AG04450 (cell line): ENCODE data around the gene ERRFI1. TPM values are rescaled to one million over a fixed set of nuclear protein-coding genes. Genes with fewer than 3 reads are reported as not detected.

ENCODE experiments used
- CTCF ChIA-PET: fragments of 300-600, 350-600 bp; formaldehyde crosslinking; extraction: SDS; loops from one replicate; lab custom pipeline; 2022; ENCODE audit warnings: antibody characterized with exemption, inconsistent platforms; lab: Charles Lee
- POLR2A ChIA-PET: fragments of 350-600 bp; formaldehyde crosslinking; extraction: SDS; loops from one replicate; lab custom pipeline; 2021; ENCODE audit warnings: antibody characterized with exemption, inconsistent platforms; lab: Yijun Ruan, JAX
- DNase-seq: peaks from one replicate; pipeline ENCODE4 v3.0.0-alpha.2; 2011; ENCODE audit warnings: low read depth, low spot score
- H3K27ac ChIP-seq: one replicate; pipeline ENCODE4 v1.5.1; 2012; ENCODE audit warnings: low read depth, low read length, control low read depth
- H3K27me3 ChIP-seq: one replicate; pipeline ENCODE4 v1.6.0; 2012; ENCODE audit warnings: low read length; ENCODE audit not compliant: control insufficient read depth, insufficient read depth
- H3K4me3 ChIP-seq: 2 replicates; pipeline ENCODE4 v1.5.1; 2011; ENCODE audit warnings: mild to moderate bottlenecking, low read depth, low read length, control low read depth
- H3K9me3 ChIP-seq: 2 replicates; pipeline ENCODE4 v1.5.1; 2012; ENCODE audit warnings: low read length; ENCODE audit not compliant: control insufficient read depth, insufficient read depth
- CTCF ChIP-seq: IDR thresholded peaks from 2 replicates; pipeline ENCODE4 v1.5.1; 2011; ENCODE audit warnings: low read depth, low read length, control low read depth, inconsistent platforms
- polyA plus RNA-seq: library from polyadenylated mRNA; depleted of rRNA; stranded (reverse); fragments of >200 nt; gene quantifications from 2 replicates; pipeline ENCODE4 v1.2.3, GENCODE V29; 2011

The ERRFI1 gene
- polyA plus RNA-seq, 1 experiment = 105 TPM

GRCh38 chr1:8003438-8004112 is 22.5 kb downstream of the ERRFI1 start:
- Histone ChIP-seq H3K27ac (peak overlapping the region; percentile 96), H3K9me3 (no peaks in the 10 kb centered on the region), H3K4me3 (no peak overlapping the region), H3K27me3 (no peaks in the 10 kb centered on the region)
- DNase-seq = no peak
- CTCF ChIA-PET = no interaction called here
- POLR2A ChIA-PET = interaction anchor here (1.4 to 1.5 kb wide), 2 partner anchors 10 to 13 kb away, joined by 3 to 4 read pairs; no protein-coding TSS in a partner anchor
- TF ChIP-seq CTCF = no peak

GRCh38 chr1:8002921-8003320 is 23.2 kb downstream of the ERRFI1 start:
- Histone ChIP-seq H3K4me3 (no peak overlapping the region), H3K9me3 (no peaks in the 10 kb centered on the region), H3K27ac (no peak overlapping the region), H3K27me3 (no peaks in the 10 kb centered on the region)
- TF ChIP-seq CTCF = no peak
- ChIA-PET POLR2A (no interaction called here), CTCF (interaction anchor here (1.2 kb wide), 1 partner anchor 12 kb away, joined by 3 read pairs; no protein-coding TSS in a partner anchor)
- DNase-seq = no peak

GRCh38 chr1:8002329-8002910 is 23.7 kb downstream of the ERRFI1 start:
- ChIA-PET POLR2A (no interaction called here), CTCF (interaction anchor here (1.2 kb wide), 1 partner anchor 13 kb away, joined by 3 read pairs; no protein-coding TSS in a partner anchor)
- Histone ChIP-seq H3K27me3 (no peaks in the 10 kb centered on the region), H3K9me3 (no peaks in the 10 kb centered on the region), H3K4me3 (no peak overlapping the region), H3K27ac (no peak overlapping the region)
- DNase-seq = no peak
- no peak for TF ChIP-seq CTCF

GRCh38 chr1:7995437-7995836 is 30.7 kb downstream of the ERRFI1 start:
- Histone ChIP-seq H3K27ac (no peak overlapping the region), H3K27me3 (no peaks in the 10 kb centered on the region), H3K4me3 (no peak overlapping the region), H3K9me3 (no peaks in the 10 kb centered on the region)
- DNase-seq = no peak
- ChIA-PET CTCF (no interaction called here), POLR2A (no interaction called here)
- no peak for TF ChIP-seq CTCF

GRCh38 chr1:7994827-7995226 is 31.3 kb downstream of the ERRFI1 start:
- Histone ChIP-seq H3K4me3 (no peak overlapping the region), H3K27me3 (no peaks in the 10 kb centered on the region), H3K9me3 (no peaks in the 10 kb centered on the region), H3K27ac (peak overlapping the region; percentile 47)
- DNase-seq = no peak
- ChIA-PET POLR2A (interaction anchor here (0.6 to 0.7 kb wide), 2 partner anchors 19 to 192 kb away, joined by 3 to 6 read pairs; no protein-coding TSS in a partner anchor), CTCF (no interaction called here)
- no peak for TF ChIP-seq CTCF
